SJCRH30 (cell line): ENCODE data around the gene ADAMTS4. TPM values are rescaled to one million over a fixed set of nuclear protein-coding genes. Genes with fewer than 3 reads are reported as not detected.
"Not testable (repeated sequence)": the region's sequence is repeated elsewhere in the genome, so short reads cannot be mapped to it uniquely, and the experiment has no call there.

Experiments used
- DNase-seq, 2 experiments: peaks; one replicate each; pipeline ENCODE4 v3.0.0-alpha.2; 2015 to 2020
- H3K27ac ChIP-seq: fragments of 250-450 bp; sonication (Bioruptor Pico); 2 replicates; pipeline ENCODE4 v1.5.1; 2020; ENCODE audit warnings: mild to moderate bottlenecking, moderate library complexity
- H3K27me3 ChIP-seq: fragments of 250-450 bp; sonication (Bioruptor Pico); 2 replicates; pipeline ENCODE4 v1.5.1; 2020; ENCODE audit warnings: mild to moderate bottlenecking, moderate library complexity
- H3K36me3 ChIP-seq: fragments of 250-450 bp; sonication (Bioruptor Pico); 2 replicates; pipeline ENCODE4 v1.5.1; 2020; ENCODE audit warnings: mild to moderate bottlenecking, moderate library complexity
- H3K4me1 ChIP-seq: fragments of 250-450 bp; sonication (Bioruptor Pico); 2 replicates; pipeline ENCODE4 v1.5.1; 2020; ENCODE audit warnings: mild to moderate bottlenecking, moderate library complexity
- H3K4me3 ChIP-seq: fragments of 250-450 bp; sonication (Bioruptor Pico); 2 replicates; pipeline ENCODE4 v1.5.1; 2020; ENCODE audit warnings: mild to moderate bottlenecking, moderate library complexity
- H3K9me3 ChIP-seq: fragments of 250-450 bp; sonication (Bioruptor Pico); replicated peaks from 2 replicates; pipeline ENCODE4 v1.5.1; 2020; ENCODE audit warnings: mild to moderate bottlenecking, moderate library complexity
- total RNA-seq: library from RNA; depleted of rRNA; stranded (reverse); fragments of >200 nt; shearing (Covaris generic); gene quantifications from 2 replicates; pipeline ENCODE4 v1.2.3, GENCODE V29; 2014

The ADAMTS4 gene
- total RNA-seq, 1 experiment from 2014 or later, result 11.0 TPM

DNA sequence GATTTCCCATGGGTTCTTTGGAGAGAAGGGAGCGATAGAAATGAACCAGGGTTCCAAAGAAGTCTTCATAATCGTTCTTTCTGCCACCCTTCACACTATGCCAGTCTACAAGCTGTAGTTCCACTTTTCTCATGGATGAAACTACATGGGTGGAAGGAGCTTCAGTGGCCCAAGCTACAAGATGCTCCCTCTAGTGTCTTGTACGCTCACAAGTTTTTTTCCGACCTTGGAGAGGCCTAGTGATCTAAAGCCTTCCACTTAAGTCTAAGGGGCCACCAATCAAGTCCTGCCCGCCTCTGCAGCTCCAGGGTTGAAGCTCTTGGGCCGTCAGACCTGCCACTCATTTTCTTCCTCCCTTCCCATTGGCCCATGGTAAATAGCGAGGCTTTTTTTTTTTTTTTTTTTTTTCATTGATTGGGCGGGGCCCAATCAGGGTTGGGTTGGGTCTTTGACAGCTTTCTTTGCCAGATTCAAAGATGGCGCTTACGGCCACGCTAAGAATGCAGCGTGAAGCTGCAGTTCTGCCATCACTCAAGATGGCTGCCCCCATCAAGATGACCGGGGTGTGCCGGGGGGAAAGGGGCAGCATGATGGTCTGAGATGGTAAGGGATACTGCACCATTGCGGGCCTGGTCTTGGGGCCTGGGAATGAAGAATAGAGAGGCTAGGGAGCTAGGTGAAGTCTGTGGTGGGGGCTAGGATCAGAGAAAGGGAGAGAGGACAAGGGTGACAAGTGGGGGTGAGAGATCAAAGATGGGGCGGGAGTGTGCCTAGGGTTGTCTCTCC lies 26.9 kb upstream of the ADAMTS4 start, which contains the start of gene TOMM40L:
Gene TOMM40L (plus strand): TSS at position 527 of the 786 bp plus-strand sequence. CDS start 430 bp downstream, outside the sequence.
- peak within 1 kb of the TSS; percentile 59 for H3K27ac ChIP-seq
- H3K9me3 ChIP-seq, result no peaks in the 10 kb centered on the region
- peak within 1 kb of the TSS; percentile 80 for H3K4me3 ChIP-seq
- H3K36me3 ChIP-seq, result no peaks in the 10 kb centered on the region
- H3K27me3 ChIP-seq, result no peaks in the 10 kb centered on the region
- peak; percentile 93 to 97 for DNase-seq
- H3K4me1 ChIP-seq, result peaks cover 8% of the 10 kb centered on the region

DNA sequence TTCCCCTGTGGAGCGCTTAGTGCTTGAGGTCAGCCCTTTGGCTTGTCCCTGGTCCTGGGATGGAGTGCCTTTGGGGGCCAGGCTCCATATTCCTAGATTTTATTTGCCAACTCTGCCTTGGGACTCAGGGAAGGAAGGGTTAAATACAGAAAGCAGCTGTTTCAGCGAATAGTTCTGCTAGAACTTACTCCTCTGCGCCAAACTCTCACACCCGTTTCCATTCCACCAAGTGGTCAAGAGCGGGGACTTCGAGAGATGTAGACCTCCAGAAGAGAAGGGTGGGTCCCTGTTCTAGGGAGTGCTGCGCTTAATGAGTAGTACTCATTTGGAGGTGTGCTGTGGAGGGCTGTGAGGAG lies 26.3 kb upstream of the ADAMTS4 start:
- DNase-seq, result peak in 1 of 2 experiments; percentile 20
- Histone ChIP-seq H3K27ac (no peak overlapping the region), H3K4me1 (peaks cover 8% of the 10 kb centered on the region)

DNA sequence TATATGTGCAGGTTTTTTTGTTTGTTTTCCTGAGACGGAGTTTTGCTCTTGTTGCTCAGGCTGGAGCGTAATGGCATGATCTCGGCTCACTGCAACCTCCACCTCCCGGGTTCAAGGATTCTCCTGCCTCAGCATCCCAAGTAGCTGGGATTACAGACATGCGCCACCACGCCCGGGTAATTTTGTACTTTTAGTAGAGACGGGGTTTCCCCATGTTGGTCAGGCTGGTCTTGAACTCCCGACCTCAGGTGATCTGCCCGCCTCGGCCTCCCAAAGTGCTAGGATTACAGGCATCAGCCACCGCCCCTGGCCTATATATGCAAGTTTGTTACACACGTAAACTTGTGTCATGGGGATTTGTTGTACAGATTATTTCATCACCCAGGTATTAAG lies 25.8 kb upstream of the ADAMTS4 start:
- not testable (repeated sequence) for H3K27me3 ChIP-seq, H3K27ac ChIP-seq, H3K36me3 ChIP-seq, H3K4me3 ChIP-seq, DNase-seq, H3K9me3 ChIP-seq, H3K4me1 ChIP-seq

More for the DNA sequence above, 26.3 kb upstream of the ADAMTS4 start:
- Histone ChIP-seq H3K9me3 (no peaks in the 10 kb centered on the region), H3K36me3 (no peaks in the 10 kb centered on the region), H3K4me3 (peak overlapping the region; percentile 25), H3K27me3 (no peaks in the 10 kb centered on the region)

DNA sequence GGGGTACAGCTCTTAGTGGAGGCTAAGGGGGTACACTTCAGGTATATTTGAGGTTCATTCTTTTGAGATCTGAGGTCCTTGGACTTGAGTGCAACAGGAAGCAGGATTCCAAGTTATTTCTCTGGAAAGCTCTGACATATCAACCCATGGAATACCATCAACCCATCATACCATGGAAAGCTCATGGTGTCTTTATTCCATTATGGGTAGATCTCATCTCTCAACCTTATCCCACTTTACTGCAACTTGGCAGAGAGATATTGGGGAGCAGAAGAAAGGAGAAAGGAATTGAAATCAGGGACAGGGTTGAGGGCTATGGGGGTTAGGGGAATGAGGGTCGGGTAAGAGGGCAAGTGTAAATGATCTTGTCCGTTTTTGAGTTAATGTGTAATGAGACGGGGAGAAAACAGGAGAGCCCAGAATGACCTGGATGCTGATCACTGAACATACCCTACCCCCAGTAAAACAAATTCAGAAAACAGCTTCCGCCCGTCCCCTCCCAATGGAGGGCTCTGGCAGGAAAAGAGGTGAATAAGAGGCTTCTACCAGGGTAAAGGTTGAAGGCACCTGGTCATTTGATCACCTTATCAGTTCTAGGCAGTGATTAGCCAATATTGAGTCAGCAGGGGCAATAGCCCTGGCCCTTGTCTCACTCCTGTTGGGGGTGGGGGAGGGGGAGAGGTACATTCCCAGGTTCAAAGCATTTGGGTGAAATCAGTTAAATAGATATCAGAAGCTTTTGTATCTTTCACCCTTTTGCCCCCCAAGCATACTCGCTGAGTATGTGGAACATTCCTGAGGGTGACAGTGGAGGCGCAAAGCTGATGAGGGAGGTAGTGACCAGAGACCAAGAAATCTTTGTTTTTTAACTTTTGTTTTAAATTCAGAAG lies 25.2 kb upstream of the ADAMTS4 start:
- H3K4me1 ChIP-seq, result peaks cover 8% of the 10 kb centered on the region

DNA sequence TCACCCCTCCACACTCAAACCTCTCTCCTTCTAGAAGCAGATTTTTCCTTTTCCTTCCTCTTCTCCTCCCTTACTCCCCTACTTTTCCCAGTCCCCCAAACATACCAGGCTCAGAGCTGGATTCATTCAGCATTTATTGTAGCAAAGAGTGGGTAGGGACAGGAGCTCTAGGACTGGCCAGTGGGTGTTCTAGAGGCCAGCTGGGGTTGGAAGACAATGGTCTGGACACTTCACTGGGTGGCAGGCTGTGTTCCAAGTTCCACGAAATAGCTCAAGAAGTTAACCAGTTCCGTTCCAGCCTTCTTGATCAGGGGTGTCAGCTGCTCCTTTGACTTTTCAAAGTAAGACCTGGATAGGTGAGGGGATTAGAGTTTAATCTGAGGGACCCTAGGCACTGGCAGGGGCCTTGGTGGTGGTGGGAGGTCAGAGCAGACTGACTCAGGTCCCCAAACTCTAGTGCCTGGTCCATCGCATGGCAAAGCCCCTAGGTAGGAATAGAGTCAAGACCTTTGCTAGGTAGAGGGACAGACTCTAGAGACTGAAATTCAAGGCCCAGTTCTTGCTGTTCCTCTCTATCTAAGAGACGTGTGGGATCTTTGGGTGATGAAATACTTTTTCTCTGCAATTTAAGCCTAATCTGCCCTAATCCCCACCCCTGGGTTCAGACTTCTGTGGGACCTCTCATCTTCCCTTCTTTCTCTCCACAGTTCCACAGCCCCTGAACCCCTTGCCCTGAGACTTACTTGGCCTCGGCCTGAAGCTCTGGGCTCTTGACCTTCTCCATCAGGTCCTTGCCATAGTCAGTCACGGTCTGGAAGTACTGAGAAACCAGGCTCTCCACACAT lies 23.5 kb upstream of the ADAMTS4 start:
- no peak overlapping the region for H3K27ac ChIP-seq
- no peaks in the 10 kb centered on the region for H3K36me3 ChIP-seq
- no peak for DNase-seq
- no peaks in the 10 kb centered on the region for H3K9me3 ChIP-seq
- no peak overlapping the region for H3K4me3 ChIP-seq
- peaks cover 6% of the 10 kb centered on the region for H3K4me1 ChIP-seq
- H3K27me3 ChIP-seq, result no peaks in the 10 kb centered on the region

More for the DNA sequence above, 25.2 kb upstream of the ADAMTS4 start:
- H3K36me3 ChIP-seq, result no peaks in the 10 kb centered on the region
- no peak overlapping the region for H3K4me3 ChIP-seq
- no peak overlapping the region for H3K27ac ChIP-seq
- DNase-seq, result no peak
- H3K27me3 ChIP-seq, result no peaks in the 10 kb centered on the region
- no peaks in the 10 kb centered on the region for H3K9me3 ChIP-seq

DNA sequence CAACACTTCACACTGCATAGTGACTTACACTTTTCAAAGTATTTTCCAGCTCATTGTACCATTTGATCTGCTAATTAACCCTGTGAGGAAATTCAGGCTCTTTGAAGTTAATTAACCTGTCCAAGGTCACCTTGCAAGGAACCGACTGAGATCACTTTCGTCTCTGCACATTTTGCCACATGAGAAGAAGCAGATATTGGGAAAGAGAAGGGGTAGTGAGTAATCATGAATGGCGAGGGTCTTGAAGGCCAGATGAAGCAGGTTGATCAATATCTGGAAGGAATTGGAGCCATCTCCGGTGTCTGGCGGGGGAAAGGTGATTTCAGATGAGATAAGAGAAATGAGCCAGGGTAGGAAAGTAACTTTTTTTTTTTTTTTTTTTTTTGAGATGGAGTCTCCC lies 21.1 kb upstream of the ADAMTS4 start:
- Histone ChIP-seq H3K36me3 (no peaks in the 10 kb centered on the region), H3K4me3 (no peak overlapping the region), H3K9me3 (no peaks in the 10 kb centered on the region), H3K4me1 (peaks cover 2% of the 10 kb centered on the region; the same call in 1 of the 2 replicates), H3K27me3 (no peaks in the 10 kb centered on the region), H3K27ac (no peak overlapping the region)
- DNase-seq, result no peak

DNA sequence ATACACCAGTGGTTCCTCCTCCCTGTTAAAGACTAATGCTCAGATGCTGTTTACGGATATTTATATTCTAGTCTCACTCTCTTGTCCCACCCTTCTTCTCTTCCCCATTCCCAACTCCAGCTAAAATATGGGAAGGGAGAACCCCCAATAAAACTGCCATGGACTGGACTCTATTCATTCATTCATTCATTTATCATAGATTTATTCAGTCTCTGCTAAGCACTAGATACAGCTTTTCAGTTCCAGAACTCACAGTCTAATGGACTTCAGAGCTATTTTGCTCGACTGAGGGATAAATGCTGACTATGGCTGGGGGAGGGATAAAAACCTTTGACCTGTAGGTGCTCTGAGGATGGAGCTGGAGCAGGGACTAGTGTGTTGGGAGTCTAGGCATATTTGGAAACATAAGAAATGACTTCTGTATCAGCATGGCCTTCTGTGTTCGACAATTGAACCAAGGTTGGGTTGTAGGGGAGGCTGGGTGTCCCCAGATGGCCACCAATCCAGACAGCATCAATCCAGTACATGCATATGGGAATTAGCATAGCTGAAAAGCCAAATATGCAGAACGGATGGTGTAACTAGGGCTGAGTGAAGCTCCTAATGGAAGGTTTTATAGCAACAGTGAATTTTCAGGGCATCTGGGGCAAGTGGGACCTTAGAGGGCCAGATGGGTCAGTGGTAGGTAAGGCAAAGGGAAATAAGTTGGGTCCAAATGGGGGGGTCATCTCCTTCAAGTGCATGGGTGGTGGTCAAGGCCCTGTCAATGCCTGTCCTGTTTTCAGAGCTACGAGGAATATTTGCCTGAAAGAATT lies 20.4 kb upstream of the ADAMTS4 start:
- no peaks in the 10 kb centered on the region; the same call in 1 of the 2 replicates for H3K36me3 ChIP-seq
- no peak overlapping the region for H3K27ac ChIP-seq
- no peaks in the 10 kb centered on the region for H3K9me3 ChIP-seq
- DNase-seq, result no peak
- H3K4me3 ChIP-seq, result no peak overlapping the region
- H3K27me3 ChIP-seq, result no peaks in the 10 kb centered on the region
- no peaks in the 10 kb centered on the region for H3K4me1 ChIP-seq

DNA sequence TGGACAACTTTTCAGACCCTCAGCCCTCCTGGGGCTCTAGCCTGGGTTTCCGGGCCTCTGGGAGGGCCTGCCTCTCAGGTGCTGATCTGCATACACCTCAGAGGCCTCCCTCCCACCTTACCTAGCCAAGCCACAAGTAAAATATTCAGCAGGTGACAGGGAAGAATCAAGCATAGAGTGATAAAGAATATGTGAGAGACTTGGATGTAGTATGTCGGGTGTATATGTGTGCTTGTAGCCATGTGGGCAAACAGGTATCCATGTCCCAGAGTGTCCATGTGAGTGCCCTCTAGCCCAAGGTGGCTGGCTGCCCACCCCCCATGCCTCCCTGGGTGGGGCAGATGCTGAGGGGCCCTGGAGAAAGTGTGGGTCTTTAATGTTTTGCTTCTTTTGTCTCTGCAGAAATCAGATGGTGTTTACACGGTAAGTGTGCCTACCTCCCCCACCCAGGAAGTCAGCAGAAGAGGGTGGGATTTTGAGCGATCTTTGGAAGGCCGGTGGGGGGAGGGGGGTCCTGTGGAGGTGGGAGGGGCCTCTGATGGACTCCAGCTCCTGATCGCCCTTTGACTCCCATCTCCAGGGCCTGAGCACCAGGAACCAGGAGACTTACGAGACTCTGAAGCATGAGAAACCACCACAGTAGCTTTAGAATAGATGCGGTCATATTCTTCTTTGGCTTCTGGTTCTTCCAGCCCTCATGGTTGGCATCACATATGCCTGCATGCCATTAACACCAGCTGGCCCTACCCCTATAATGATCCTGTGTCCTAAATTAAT lies 19.6 kb upstream of the ADAMTS4 start:
- no peak overlapping the region for H3K4me3 ChIP-seq
- no peaks in the 10 kb centered on the region for H3K27me3 ChIP-seq
- no peak for DNase-seq
- peaks cover 3% of the 10 kb centered on the region for H3K36me3 ChIP-seq
- no peak overlapping the region for H3K27ac ChIP-seq
- no peaks in the 10 kb centered on the region for H3K9me3 ChIP-seq
- no peaks in the 10 kb centered on the region for H3K4me1 ChIP-seq

DNA sequence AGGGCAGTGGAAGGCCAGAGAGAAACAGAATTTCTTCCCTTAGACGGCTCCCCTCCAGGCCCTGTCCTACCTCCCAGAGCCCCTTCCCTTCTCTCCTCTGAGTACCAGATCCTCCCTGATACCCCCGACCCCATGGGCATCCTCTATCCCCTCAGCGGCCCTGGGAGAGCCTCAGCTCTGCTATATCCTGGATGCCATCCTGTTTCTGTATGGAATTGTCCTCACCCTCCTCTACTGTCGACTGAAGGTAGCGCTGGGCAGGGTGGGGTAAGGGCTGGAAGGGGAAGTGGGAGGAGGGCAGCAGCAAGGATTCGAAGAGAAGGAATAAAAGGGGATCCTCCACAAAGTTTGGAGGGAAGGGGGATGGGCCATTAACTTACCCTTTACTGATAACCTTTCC lies 19.0 kb upstream of the ADAMTS4 start:
- Histone ChIP-seq H3K27me3 (no peaks in the 10 kb centered on the region), H3K9me3 (no peaks in the 10 kb centered on the region), H3K4me3 (no peak overlapping the region), H3K27ac (no peak overlapping the region), H3K36me3 (peaks cover 7% of the 10 kb centered on the region), H3K4me1 (no peaks in the 10 kb centered on the region)
- DNase-seq, result no peak

DNA sequence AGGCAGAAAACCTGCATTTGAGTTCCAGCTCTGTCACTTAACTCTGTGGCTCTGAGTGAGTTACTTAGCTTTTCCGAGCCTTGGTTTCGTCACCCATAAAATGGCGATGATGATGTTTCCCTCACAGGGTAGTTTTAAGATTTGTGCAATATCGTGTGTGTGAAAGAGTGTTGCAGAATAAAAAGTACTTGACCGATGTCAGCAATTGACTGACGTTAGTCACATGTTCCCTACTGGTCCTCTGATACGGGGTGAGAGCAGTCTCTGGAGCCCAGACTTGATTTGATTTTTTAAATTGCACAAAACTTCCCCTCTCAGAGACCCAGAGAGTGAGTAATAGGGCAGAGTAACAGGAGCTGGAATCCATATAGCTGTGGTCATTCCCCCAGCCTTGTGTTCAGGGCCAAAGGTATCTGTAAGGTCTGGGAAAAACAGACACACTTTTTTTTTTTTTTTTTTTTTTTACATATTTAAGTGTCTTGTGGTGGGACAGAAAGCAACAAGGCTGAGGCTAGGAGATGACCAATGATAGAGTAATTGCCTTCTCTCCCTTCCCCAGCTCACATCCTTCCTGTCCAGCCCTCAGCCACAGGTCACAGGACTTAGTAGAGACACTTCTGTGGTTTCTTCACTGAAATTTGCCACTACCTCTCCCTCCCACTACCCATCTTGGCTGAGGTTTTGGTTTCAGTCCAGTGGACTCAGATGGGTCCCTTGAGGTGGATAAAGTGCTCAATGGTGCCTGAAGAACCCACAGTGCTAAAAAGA lies 18.3 kb upstream of the ADAMTS4 start:
- Histone ChIP-seq H3K27me3 (no peaks in the 10 kb centered on the region), H3K27ac (no peak overlapping the region), H3K36me3 (peaks cover 7% of the 10 kb centered on the region), H3K4me3 (no peak overlapping the region), H3K9me3 (no peaks in the 10 kb centered on the region), H3K4me1 (no peaks in the 10 kb centered on the region)
- no peak for DNase-seq

DNA sequence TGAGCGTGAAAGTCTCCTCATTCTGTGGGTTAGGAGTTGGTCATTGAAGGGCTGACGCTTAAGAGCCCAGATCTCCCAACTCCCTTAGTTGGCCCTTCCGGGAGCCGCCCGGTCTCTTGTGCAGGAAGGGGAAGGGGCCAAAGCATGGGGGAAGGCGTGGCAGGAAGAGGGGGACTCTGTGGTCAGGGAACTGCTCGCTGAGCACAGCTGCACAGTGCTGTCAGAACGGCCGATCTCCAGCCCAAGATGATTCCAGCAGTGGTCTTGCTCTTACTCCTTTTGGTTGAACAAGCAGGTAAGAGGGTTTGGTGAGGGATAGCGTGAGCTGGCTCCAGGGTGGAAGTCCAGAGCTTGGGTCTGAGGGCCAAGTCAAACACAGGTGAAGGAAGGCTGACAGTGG lies 16.2 kb upstream of the ADAMTS4 start, which contains the start of gene FCER1G:
Gene FCER1G (plus strand): TSS at position 220 of the 400 bp plus-strand sequence. CDS start 27 bp downstream, at position 247.
- Histone ChIP-seq H3K4me1 (no peaks in the 10 kb centered on the region), H3K27ac (no peak within 1 kb of the TSS), H3K27me3 (no peaks in the 10 kb centered on the region), H3K9me3 (no peaks in the 10 kb centered on the region), H3K36me3 (peaks cover 22% of the 10 kb centered on the region), H3K4me3 (no peak within 1 kb of the TSS)
- no peak for DNase-seq

DNA sequence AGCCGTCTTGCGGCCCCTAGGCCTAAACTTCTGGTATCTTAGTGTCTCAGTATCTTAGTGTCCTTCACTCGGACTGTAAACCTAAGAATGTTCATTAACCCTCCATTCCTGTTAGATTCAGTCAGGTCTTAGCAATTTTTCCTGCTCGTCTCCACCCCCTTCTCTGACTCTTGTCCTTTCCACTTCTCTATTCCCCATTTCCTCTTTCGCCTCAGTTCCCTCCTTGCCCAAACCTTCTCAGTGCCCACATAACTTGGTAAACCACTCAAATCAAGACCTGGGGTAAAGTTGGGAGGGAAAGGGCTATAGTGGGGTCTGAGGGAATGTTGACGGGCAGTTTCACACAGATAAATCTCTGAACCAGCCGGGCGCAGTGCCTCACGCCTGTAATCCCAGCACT lies 15.5 kb upstream of the ADAMTS4 start:
- H3K36me3 ChIP-seq, result peaks cover 27% of the 10 kb centered on the region
- H3K4me3 ChIP-seq, result no peak overlapping the region
- no peaks in the 10 kb centered on the region for H3K27me3 ChIP-seq
- DNase-seq, result no peak
- H3K9me3 ChIP-seq, result no peaks in the 10 kb centered on the region
- H3K4me1 ChIP-seq, result no peaks in the 10 kb centered on the region
- no peak overlapping the region for H3K27ac ChIP-seq
